NCI-H2107 treated with DMSO at 0.1 percent for 48 hours (cell line): ENCODE data around the gene TP53TG3.
"Not testable (repeated sequence)": the region's sequence is repeated elsewhere in the genome, so short reads cannot be mapped to it uniquely, and the experiment has no call there.

Experiments
- DNase-seq: peaks from one replicate; lab custom pipeline; 2025; ENCODE audit not compliant: unreplicated experiment; lab: John Stamatoyannopoulos, UW

TP53TG3 gene

GRCh38 chr16:32676065-32676464, at the start of gene TP53TG3:
TP53TG3 (minus strand) TSS chr16:32676165; CDS start chr16:32676097, 68 bp downstream.
- DNase-seq = not testable (repeated sequence)

GRCh38 chr16:32650876-32651275, 25.1 kb downstream of the TP53TG3 start:
- DNase-seq = not testable (repeated sequence)

GRCh38 chr16:32647562-32647961, 28.4 kb downstream of the TP53TG3 start:
- DNase-seq = not testable (repeated sequence)

GRCh38 chr16:32646780-32647179, 29.2 kb downstream of the TP53TG3 start:
- not testable (repeated sequence) for DNase-seq

GRCh38 chr16:32646177-32646576, 29.8 kb downstream of the TP53TG3 start:
- DNase-seq = not testable (repeated sequence)

GRCh38 chr16:32645278-32645908, 30.6 kb downstream of the TP53TG3 start:
- DNase-seq = not testable (repeated sequence)

GRCh38 chr16:32644715-32645114, 31.2 kb downstream of the TP53TG3 start:
- DNase-seq = not testable (repeated sequence)

- DNase-seq = not testable (repeated sequence)
Measured at GRCh38 chr16:32637614-32638013, 38.4 kb downstream of the TP53TG3 start.

GRCh38 chr16:32632096-32632495, 43.9 kb downstream of the TP53TG3 start:
- DNase-seq = not testable (repeated sequence)
